Neural cell (in vitro differentiated cells): ENCODE data around the gene SPINDOC.

ENCODE experiments used
- CTCF ChIP-seq: fragments of 450-650 bp; IDR thresholded peaks from 2 replicates; pipeline ENCODE4 v1.5.1; 2014; ENCODE audit warnings: antibody characterized with exemption, mild to moderate bottlenecking, moderate library complexity; ENCODE audit not compliant: poor library complexity, severe bottlenecking
- EP300 ChIP-seq: fragments of 450-650 bp; conservative IDR thresholded peaks from 2 replicates; pipeline ENCODE4 v1.6.1; 2014; ENCODE audit warnings: antibody characterized with exemption, mild to moderate bottlenecking, moderate library complexity; ENCODE audit not compliant: poor library complexity, severe bottlenecking
- EZH2 ChIP-seq: fragments of 200-600, 300-800 bp; shearing (Covaris generic), sonication (generic); IDR thresholded peaks from 2 replicates; pipeline ENCODE4 v1.6.1; 2014; ENCODE audit warnings: antibody characterized with exemption, low read length, borderline replicate concordance, mild to moderate bottlenecking; ENCODE audit not compliant: insufficient read depth, poor library complexity, severe bottlenecking
- TAF1 ChIP-seq: IDR thresholded peaks from 2 replicates; pipeline ENCODE4 v1.6.1; 2012; ENCODE audit warnings: low read depth
- TF ChIP-seq, protein P1 (sequence below): IDR thresholded peaks from 2 replicates; pipeline ENCODE4 v1.6.1; 2012; ENCODE audit warnings: borderline replicate concordance

GRCh38 chr11:63869171-63869591 lies 55.9 kb downstream of the SPINDOC start:
- no peak for TF ChIP-seq CTCF
- TF ChIP-seq EP300 = no peak
- no peak for TF ChIP-seq EZH2
- TF ChIP-seq, protein P1, sequence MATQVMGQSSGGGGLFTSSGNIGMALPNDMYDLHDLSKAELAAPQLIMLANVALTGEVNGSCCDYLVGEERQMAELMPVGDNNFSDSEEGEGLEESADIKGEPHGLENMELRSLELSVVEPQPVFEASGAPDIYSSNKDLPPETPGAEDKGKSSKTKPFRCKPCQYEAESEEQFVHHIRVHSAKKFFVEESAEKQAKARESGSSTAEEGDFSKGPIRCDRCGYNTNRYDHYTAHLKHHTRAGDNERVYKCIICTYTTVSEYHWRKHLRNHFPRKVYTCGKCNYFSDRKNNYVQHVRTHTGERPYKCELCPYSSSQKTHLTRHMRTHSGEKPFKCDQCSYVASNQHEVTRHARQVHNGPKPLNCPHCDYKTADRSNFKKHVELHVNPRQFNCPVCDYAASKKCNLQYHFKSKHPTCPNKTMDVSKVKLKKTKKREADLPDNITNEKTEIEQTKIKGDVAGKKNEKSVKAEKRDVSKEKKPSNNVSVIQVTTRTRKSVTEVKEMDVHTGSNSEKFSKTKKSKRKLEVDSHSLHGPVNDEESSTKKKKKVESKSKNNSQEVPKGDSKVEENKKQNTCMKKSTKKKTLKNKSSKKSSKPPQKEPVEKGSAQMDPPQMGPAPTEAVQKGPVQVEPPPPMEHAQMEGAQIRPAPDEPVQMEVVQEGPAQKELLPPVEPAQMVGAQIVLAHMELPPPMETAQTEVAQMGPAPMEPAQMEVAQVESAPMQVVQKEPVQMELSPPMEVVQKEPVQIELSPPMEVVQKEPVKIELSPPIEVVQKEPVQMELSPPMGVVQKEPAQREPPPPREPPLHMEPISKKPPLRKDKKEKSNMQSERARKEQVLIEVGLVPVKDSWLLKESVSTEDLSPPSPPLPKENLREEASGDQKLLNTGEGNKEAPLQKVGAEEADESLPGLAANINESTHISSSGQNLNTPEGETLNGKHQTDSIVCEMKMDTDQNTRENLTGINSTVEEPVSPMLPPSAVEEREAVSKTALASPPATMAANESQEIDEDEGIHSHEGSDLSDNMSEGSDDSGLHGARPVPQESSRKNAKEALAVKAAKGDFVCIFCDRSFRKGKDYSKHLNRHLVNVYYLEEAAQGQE = no peak
- TF ChIP-seq TAF1 = no peak
